HCT116 (cell line): ENCODE measurements around the gene WDR27. TPM values are rescaled to one million over a fixed set of nuclear protein-coding genes. Genes with fewer than 3 reads are reported as not detected.

Experiments
- ATAC-seq: fragments of 200-7000 bp; cut with Tn5 transposase; 2 replicates; pipeline ENCODE4 v1.9.1; 2020; ENCODE audit warnings: mild to moderate bottlenecking, moderate library complexity
- BruUV-seq: library from RNA; stranded (reverse); fragments of 400-500 nt; replicated peaks from 2 replicates; lab custom pipeline; 2021; lab: Mats Ljungman, UMichigan
- CTCF ChIA-PET: fragments of 300-600 bp; sonication (Branson Sonifier 250); formaldehyde crosslinking; loops from one replicate; lab custom pipeline; 2021; ENCODE audit warnings: antibody characterized with exemption; lab: Charles Lee
- POLR2A ChIA-PET: fragments of 300-600, 350-600 bp; sonication (Branson Sonifier 250); formaldehyde crosslinking; loops from one replicate; lab custom pipeline; 2021; ENCODE audit warnings: antibody characterized with exemption; lab: Charles Lee
- RAD21 ChIA-PET, 2 experiments: fragments of 300-600 bp; sonication (Branson Sonifier 250); formaldehyde crosslinking; loops; one replicate each; lab custom pipeline; 2023; ENCODE audit warnings: low total read pairs in 2 of 2; ENCODE audit not compliant: uncharacterized antibody in 2 of 2, unreplicated experiment in 2 of 2, low non-redundant PET in 1 of 2; lab: Charles Lee
- DNase-seq: peaks from one replicate; pipeline ENCODE4 v3.0.0-alpha.2; 2010; ENCODE audit warnings: low read depth, low spot score
- H2AFZ ChIP-seq: fragments of 200-600 bp; shearing (Covaris generic), sonication (generic); 2 replicates; pipeline ENCODE4 v1.6.1; 2017; ENCODE audit warnings: low read depth, mixed run types, mixed read lengths, antibody characterized with exemption, low read length; ENCODE audit not compliant: poor library complexity, severe bottlenecking
- H3K27ac ChIP-seq: 2 replicates; pipeline ENCODE4 v1.5.1; 2012; ENCODE audit warnings: low read depth, low read length
- H3K27me3 ChIP-seq: fragments of 200-600 bp; sonication (generic); 2 replicates; pipeline ENCODE4 v1.6.1; 2016; ENCODE audit warnings: mixed run types, low read length, mixed read lengths; ENCODE audit not compliant: insufficient read depth
- H3K36me3 ChIP-seq, 2 experiments: fragments of 200-500 bp in 1 of 2; fragments of 200-600 bp in 1 of 2; sonication (Bioruptor generic) in 1 of 2; sonication (generic) in 1 of 2; 2 replicates each; pipeline versions ENCODE4 v1.5.1 to v1.6.1; 2014 to 2016; ENCODE audit warnings: low read length in 2 of 2, inconsistent platforms in 1 of 2, mixed read lengths in 1 of 2, mixed run types in 1 of 2; ENCODE audit not compliant: insufficient read depth in 2 of 2, control insufficient read depth in 1 of 2
- H3K4me1 ChIP-seq, 2 experiments: fragments of 200-600 bp in 1 of 2; sonication (generic) in 1 of 2; 2 replicates each; pipeline versions ENCODE4 v1.5.1 to v1.6.1; 2012 to 2017; ENCODE audit warnings: low read length in 2 of 2, inconsistent platforms in 1 of 2, mild to moderate bottlenecking in 1 of 2, mixed read lengths in 1 of 2, mixed run types in 1 of 2, moderate library complexity in 1 of 2; ENCODE audit not compliant: insufficient read depth in 2 of 2, control insufficient read depth in 1 of 2
- H3K4me2 ChIP-seq: fragments of 200-600 bp; sonication (generic); 2 replicates; pipeline ENCODE4 v1.6.1; 2017; ENCODE audit warnings: mixed run types, low read length, mixed read lengths
- H3K4me3 ChIP-seq, 2 experiments: fragments of 200-600 bp in 1 of 2; sonication (generic) in 1 of 2; replicated peaks in 1 of 2; 2 replicates each; pipeline ENCODE4 v1.5.1; 2011 to 2016; ENCODE audit warnings: low read length in 2 of 2, control low read depth in 1 of 2, low read depth in 1 of 2, mild to moderate bottlenecking in 1 of 2, mixed read lengths in 1 of 2, mixed run types in 1 of 2
- H3K79me2 ChIP-seq: fragments of 200-600 bp; sonication (generic); 2 replicates; pipeline ENCODE4 v1.6.1; 2017; ENCODE audit warnings: mild to moderate bottlenecking, mixed run types, low read length, moderate library complexity, mixed read lengths; ENCODE audit not compliant: insufficient read depth
- H3K9ac ChIP-seq: fragments of 200-600 bp; sonication (generic); 2 replicates; pipeline ENCODE4 v1.6.1; 2016; ENCODE audit warnings: low read length, mixed read lengths
- H3K9me2 ChIP-seq: fragments of 200-600 bp; sonication (generic), shearing (Covaris generic); 2 replicates; pipeline ENCODE4 v1.6.1; 2017; ENCODE audit warnings: mixed run types, mild to moderate bottlenecking, moderate library complexity; ENCODE audit not compliant: insufficient read depth
- H3K9me3 ChIP-seq, 2 experiments: fragments of 200-500 bp in 1 of 2; fragments of 200-600 bp in 1 of 2; sonication (Bioruptor generic) in 1 of 2; sonication (generic) in 1 of 2; 2 replicates each; pipeline ENCODE4 v1.6.1; 2014 to 2017; ENCODE audit warnings: low read length in 2 of 2, mixed read lengths in 2 of 2, inconsistent platforms in 1 of 2, low read depth in 1 of 2, mild to moderate bottlenecking in 1 of 2, mixed run types in 1 of 2, moderate library complexity in 1 of 2; ENCODE audit not compliant: control insufficient read depth in 1 of 2, insufficient read depth in 1 of 2
- H4K20me1 ChIP-seq: fragments of 200-600 bp; sonication (generic), shearing (Covaris generic); 2 replicates; pipeline ENCODE4 v1.6.1; 2017; ENCODE audit warnings: mixed run types, mild to moderate bottlenecking, moderate library complexity; ENCODE audit not compliant: insufficient read depth
- CBX3 ChIP-seq: IDR thresholded peaks from 2 replicates; pipeline ENCODE4 v1.6.1; 2012; ENCODE audit warnings: low read depth
- EGR1 ChIP-seq: IDR thresholded peaks from 2 replicates; pipeline ENCODE4 v1.6.1; 2012; ENCODE audit warnings: low read depth
- ELF1 ChIP-seq: IDR thresholded peaks from 2 replicates; pipeline ENCODE4 v1.6.1; 2012; ENCODE audit warnings: low read depth, borderline replicate concordance
- EZH2 ChIP-seq: fragments of 200-600 bp; sonication (generic); IDR thresholded peaks from 2 replicates; pipeline ENCODE4 v1.6.1; 2017; ENCODE audit warnings: antibody characterized with exemption, mixed run types
- FOSL1 ChIP-seq: IDR thresholded peaks from 2 replicates; pipeline ENCODE4 v1.6.1; 2012; ENCODE audit warnings: low read depth
- POLR2A ChIP-seq: IDR thresholded peaks from 2 replicates; pipeline ENCODE4 v1.7.0; 2011; ENCODE audit warnings: borderline replicate concordance; ENCODE audit not compliant: insufficient read depth, insufficient read length; ENCODE audit errors: extremely low read depth
- POLR2AphosphoS5 ChIP-seq: IDR thresholded peaks from 2 replicates; pipeline ENCODE4 v1.6.1; 2011; ENCODE audit warnings: mild to moderate bottlenecking, low read depth, low read length, moderate library complexity
- REST ChIP-seq: IDR thresholded peaks from 2 replicates; pipeline ENCODE4 v1.6.1; 2012; ENCODE audit warnings: low read depth
- intact Hi-C: fragments of 100-400 bp; cut with micrococcal nuclease; formaldehyde crosslinking; loops from 2 replicates; pipeline ENCODE4 v1.10.0; 2022
- total RNA-seq: library from RNA; stranded (reverse); gene quantifications from one replicate; pipeline ENCODE4 v1.2.1, GENCODE V29; 2021; ENCODE audit not compliant: unreplicated experiment
- TF ChIP-seq, protein P1 (sequence below): IDR thresholded peaks from 2 replicates; pipeline ENCODE4 v1.6.1; 2012
- TF ChIP-seq, protein P2 (sequence below): IDR thresholded peaks from 2 replicates; pipeline ENCODE4 v1.6.1; 2011; ENCODE audit warnings: mild to moderate bottlenecking, low read length, moderate library complexity; ENCODE audit not compliant: insufficient replicate concordance; ENCODE audit errors: extremely low read depth

WDR27 gene
- total RNA-seq, 1 experiment from 2014 or later, result 60.6 TPM

GRCh38 chr6:169623343-169623742, 78.5 kb downstream of the WDR27 start:
- DNase-seq (no peak), ATAC-seq (no peak)
- Histone ChIP-seq H3K36me3 (peaks cover 0 to 2% of the 10 kb centered on the region in 2 experiments; a peak in 1 of 4 replicates), H3K9ac (no peak overlapping the region), H3K27me3 (no peaks in the 10 kb centered on the region), H3K4me1 (no peaks in the 10 kb centered on the region), H4K20me1 (no peaks in the 10 kb centered on the region), H3K9me3 (no peaks in the 10 kb centered on the region), H2AFZ (no peak overlapping the region), H3K27ac (no peak overlapping the region), H3K9me2 (no peaks in the 10 kb centered on the region), H3K4me3 (no peak overlapping the region), H3K79me2 (no peaks in the 10 kb centered on the region), H3K4me2 (no peak overlapping the region)
- intact Hi-C loops, result no loop called here
- TF ChIP-seq EZH2, result no peak
- no peak for TF ChIP-seq POLR2AphosphoS5
- TF ChIP-seq CBX3, result no peak
- TF ChIP-seq, protein P1, sequence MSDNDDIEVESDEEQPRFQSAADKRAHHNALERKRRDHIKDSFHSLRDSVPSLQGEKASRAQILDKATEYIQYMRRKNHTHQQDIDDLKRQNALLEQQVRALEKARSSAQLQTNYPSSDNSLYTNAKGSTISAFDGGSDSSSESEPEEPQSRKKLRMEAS, result no peak
- no peak for TF ChIP-seq ELF1
- TF ChIP-seq REST, result no peak
- TF ChIP-seq POLR2A, result no peak
- no peak for TF ChIP-seq FOSL1
- no peak for TF ChIP-seq EGR1
- TF ChIP-seq, protein P2, sequence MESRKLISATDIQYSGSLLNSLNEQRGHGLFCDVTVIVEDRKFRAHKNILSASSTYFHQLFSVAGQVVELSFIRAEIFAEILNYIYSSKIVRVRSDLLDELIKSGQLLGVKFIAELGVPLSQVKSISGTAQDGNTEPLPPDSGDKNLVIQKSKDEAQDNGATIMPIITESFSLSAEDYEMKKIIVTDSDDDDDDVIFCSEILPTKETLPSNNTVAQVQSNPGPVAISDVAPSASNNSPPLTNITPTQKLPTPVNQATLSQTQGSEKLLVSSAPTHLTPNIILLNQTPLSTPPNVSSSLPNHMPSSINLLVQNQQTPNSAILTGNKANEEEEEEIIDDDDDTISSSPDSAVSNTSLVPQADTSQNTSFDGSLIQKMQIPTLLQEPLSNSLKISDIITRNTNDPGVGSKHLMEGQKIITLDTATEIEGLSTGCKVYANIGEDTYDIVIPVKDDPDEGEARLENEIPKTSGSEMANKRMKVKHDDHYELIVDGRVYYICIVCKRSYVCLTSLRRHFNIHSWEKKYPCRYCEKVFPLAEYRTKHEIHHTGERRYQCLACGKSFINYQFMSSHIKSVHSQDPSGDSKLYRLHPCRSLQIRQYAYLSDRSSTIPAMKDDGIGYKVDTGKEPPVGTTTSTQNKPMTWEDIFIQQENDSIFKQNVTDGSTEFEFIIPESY, result no peak
- RAD21 ChIA-PET, result no interaction called here
- CTCF ChIA-PET, result no interaction called here
- POLR2A ChIA-PET, result no interaction called here
- no TSS peak for BruUV-seq
